Liver (tissue), 9 donors: ENCODE results near the gene STK39. TPM values are rescaled to one million over a fixed set of nuclear protein-coding genes. Genes with fewer than 3 reads are reported as not detected.
A peak's percentile ranks its signal among the peaks of the same experiment; 100 is the strongest.

ENCODE experiments used
- DNase-seq: peaks from one replicate; pipeline ENCODE4 v3.0.0-alpha.2; 2017; ENCODE audit warnings: low spot score
- H3K27ac ChIP-seq, 2 donors: one replicate each; pipeline ENCODE4 v1.7.0; 2013; ENCODE audit warnings: inconsistent platforms in 2 of 2, low read length in 2 of 2, control low read depth in 1 of 2, low read depth in 1 of 2, mild to moderate bottlenecking in 1 of 2
- H3K27me3 ChIP-seq, 4 donors: one replicate each; pipeline versions ENCODE4 v1.6.1 to v1.7.0; 2013; ENCODE audit warnings: low read length in 3 of 4, inconsistent platforms in 1 of 4, mild to moderate bottlenecking in 1 of 4, moderate library complexity in 1 of 4; ENCODE audit not compliant: control insufficient read depth in 4 of 4, insufficient read depth in 4 of 4
- H3K36me3 ChIP-seq, 4 donors: one replicate each; pipeline versions ENCODE4 v1.6.1 to v1.7.0; 2013; ENCODE audit warnings: low read length in 3 of 4, mild to moderate bottlenecking in 3 of 4, low read depth in 1 of 4, moderate library complexity in 1 of 4; ENCODE audit not compliant: control insufficient read depth in 4 of 4, insufficient read depth in 3 of 4
- H3K4me1 ChIP-seq, 4 donors: one replicate each; pipeline versions ENCODE4 v1.6.1 to v1.7.0; 2013; ENCODE audit warnings: low read length in 3 of 4, mild to moderate bottlenecking in 3 of 4, moderate library complexity in 1 of 4; ENCODE audit not compliant: control insufficient read depth in 4 of 4, insufficient read depth in 4 of 4
- H3K4me3 ChIP-seq, 3 donors: one replicate each; pipeline versions ENCODE4 v1.6.1 to v1.7.0; 2013; ENCODE audit warnings: low read length in 3 of 3, control low read depth in 1 of 3, low read depth in 1 of 3, mild to moderate bottlenecking in 1 of 3
- H3K9ac ChIP-seq, 2 donors: one replicate each; pipeline ENCODE4 v1.7.0; 2013; ENCODE audit warnings: low read length in 2 of 2, mild to moderate bottlenecking in 2 of 2, moderate library complexity in 2 of 2, control low read depth in 1 of 2, low read depth in 1 of 2
- H3K9me3 ChIP-seq, 4 donors: one replicate each; pipeline versions ENCODE4 v1.6.1 to v1.7.0; 2013; ENCODE audit warnings: low read length in 3 of 4; ENCODE audit not compliant: control insufficient read depth in 4 of 4
- ATF3 ChIP-seq: IDR thresholded peaks from 2 replicates; pipeline ENCODE4 v1.6.1; 2016; ENCODE audit warnings: antibody characterized with exemption
- FOXA1 ChIP-seq: IDR thresholded peaks from 2 replicates; pipeline ENCODE4 v1.6.1; 2016; ENCODE audit warnings: antibody characterized with exemption
- FOXA2 ChIP-seq: IDR thresholded peaks from 2 replicates; pipeline ENCODE4 v1.6.1; 2016; ENCODE audit warnings: antibody characterized with exemption
- GABPA ChIP-seq, 2 donors: IDR thresholded peaks in 1 of 2; conservative IDR thresholded peaks in 1 of 2; 2 replicates each; pipeline ENCODE4 v1.6.1; 2016; ENCODE audit warnings: antibody characterized with exemption in 2 of 2, mild to moderate bottlenecking in 1 of 2, moderate library complexity in 1 of 2
- HNF4A ChIP-seq, 2 donors: conservative IDR thresholded peaks; 2 replicates each; pipeline ENCODE4 v1.6.1; 2016; ENCODE audit warnings: antibody characterized with exemption in 2 of 2, mild to moderate bottlenecking in 2 of 2
- JUND ChIP-seq, 2 donors: IDR thresholded peaks; 2 replicates each; pipeline ENCODE4 v1.6.1; 2016; ENCODE audit warnings: antibody characterized with exemption in 2 of 2
- NR2F2 ChIP-seq: IDR thresholded peaks from 2 replicates; pipeline ENCODE4 v1.6.1; 2016; ENCODE audit warnings: antibody characterized with exemption
- RAD21 ChIP-seq, 2 donors: IDR thresholded peaks; 2 replicates each; pipeline ENCODE4 v1.6.1; 2016; ENCODE audit warnings: antibody characterized with exemption in 2 of 2, mild to moderate bottlenecking in 2 of 2
- REST ChIP-seq: IDR thresholded peaks from 2 replicates; pipeline ENCODE4 v1.6.1; 2016; ENCODE audit warnings: antibody characterized with exemption, mild to moderate bottlenecking
- RXRA ChIP-seq, 2 donors: IDR thresholded peaks; 2 replicates each; pipeline ENCODE4 v1.6.1; 2017 to 2018; ENCODE audit warnings: antibody characterized with exemption in 2 of 2, mild to moderate bottlenecking in 1 of 2
- SP1 ChIP-seq: IDR thresholded peaks from 2 replicates; pipeline ENCODE4 v1.6.1; 2018; ENCODE audit warnings: antibody characterized with exemption, mild to moderate bottlenecking
- TAF1 ChIP-seq: conservative IDR thresholded peaks from 2 replicates; pipeline ENCODE4 v1.6.1; 2016; ENCODE audit warnings: antibody characterized with exemption, mild to moderate bottlenecking
- YY1 ChIP-seq: IDR thresholded peaks from 2 replicates; pipeline ENCODE4 v1.6.1; 2016; ENCODE audit warnings: antibody characterized with exemption, mild to moderate bottlenecking
- WGBS: extraction: QIAGEN DNeasy Blood & Tissue Kit; methylation state at CpG from one replicate; pipeline ENCODE4 v1.1.7; 2013; 5-methylcytosine and 5-hydroxymethylcytosine counted together
- polyA plus RNA-seq, 2 donors: library from polyadenylated mRNA; stranded (reverse) in 1 of 2; unstranded in 1 of 2; fragments of 200-250 nt in 1 of 2; fragments of >200 nt in 1 of 2; fragmentation: Nextera tagmentation in 1 of 2; extraction: Ambion mirVana in 1 of 2; gene quantifications; one replicate each; pipeline versions ENCODE4 v1.2.1 to v1.2.3, GENCODE V29; 2013 to 2015
- total RNA-seq, 2 donors: library from RNA; depleted of rRNA; stranded (reverse); fragments of >200 nt; gene quantifications; one replicate each; pipeline ENCODE4 v1.2.3, GENCODE V29; 2014
- TF ChIP-seq, protein P1 (sequence below): fragments of 150-350 bp; IDR thresholded peaks from 2 replicates; pipeline ENCODE4 v1.5.1; 2017; ENCODE audit warnings: improper control_type of control experiment, low read depth, low read length; ENCODE audit not compliant: missing input control
- TF ChIP-seq, protein P2 (sequence below): IDR thresholded peaks from 2 replicates; pipeline ENCODE4 v1.6.1; 2016; ENCODE audit warnings: antibody characterized with exemption
- donor health status: healthy.
- donor health status: healthy.
- donor health status: healthy.
- donor health status: healthy.
- donor health status: healthy.

The STK39 gene
- total and polyA plus RNA-seq, 4 donors = 0.29 to 1.8 (median 0.73) TPM

DNA sequence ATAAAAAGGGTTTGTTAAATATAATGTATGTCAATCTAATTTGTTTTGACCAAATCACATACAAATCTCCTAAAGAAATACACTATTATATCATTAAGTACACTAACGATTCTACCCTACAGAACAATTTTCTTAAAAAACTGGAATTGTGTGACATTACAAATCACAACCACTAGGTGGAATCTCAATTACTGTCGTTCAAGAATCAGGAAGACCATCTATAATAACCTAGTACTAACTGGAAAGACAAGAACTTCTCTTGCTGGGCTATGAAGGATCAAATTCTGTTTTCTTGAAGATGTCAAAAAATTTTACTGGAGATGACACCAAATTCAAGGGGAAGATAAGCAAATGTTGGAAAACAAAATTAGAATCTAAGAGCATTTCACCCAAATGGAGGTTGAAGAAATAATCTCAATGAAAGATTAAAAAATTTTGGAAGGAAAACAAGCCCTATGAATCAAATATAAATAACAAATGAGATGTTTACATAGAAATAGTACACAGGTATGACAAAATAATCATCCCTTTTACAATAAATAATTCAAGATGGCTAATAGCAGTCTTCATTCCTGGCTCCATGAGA, 110.9 kb downstream of the STK39 start:
- Histone ChIP-seq H3K27me3 (no peaks in the 10 kb centered on the region), H3K36me3 (no peaks in the 10 kb centered on the region), H3K4me3 (no peak overlapping the region), H3K4me1 (no peaks in the 10 kb centered on the region), H3K9me3 (no peaks in the 10 kb centered on the region), H3K9ac (no peak overlapping the region), H3K27ac (no peak overlapping the region)
- no peak for DNase-seq
- WGBS = 10% methylated on average over 2 of the region's 2 CpGs
- TF ChIP-seq HNF4A (conservative IDR thresholded peaks at IDR 0.05) = no peak
- TF ChIP-seq, protein P1, sequence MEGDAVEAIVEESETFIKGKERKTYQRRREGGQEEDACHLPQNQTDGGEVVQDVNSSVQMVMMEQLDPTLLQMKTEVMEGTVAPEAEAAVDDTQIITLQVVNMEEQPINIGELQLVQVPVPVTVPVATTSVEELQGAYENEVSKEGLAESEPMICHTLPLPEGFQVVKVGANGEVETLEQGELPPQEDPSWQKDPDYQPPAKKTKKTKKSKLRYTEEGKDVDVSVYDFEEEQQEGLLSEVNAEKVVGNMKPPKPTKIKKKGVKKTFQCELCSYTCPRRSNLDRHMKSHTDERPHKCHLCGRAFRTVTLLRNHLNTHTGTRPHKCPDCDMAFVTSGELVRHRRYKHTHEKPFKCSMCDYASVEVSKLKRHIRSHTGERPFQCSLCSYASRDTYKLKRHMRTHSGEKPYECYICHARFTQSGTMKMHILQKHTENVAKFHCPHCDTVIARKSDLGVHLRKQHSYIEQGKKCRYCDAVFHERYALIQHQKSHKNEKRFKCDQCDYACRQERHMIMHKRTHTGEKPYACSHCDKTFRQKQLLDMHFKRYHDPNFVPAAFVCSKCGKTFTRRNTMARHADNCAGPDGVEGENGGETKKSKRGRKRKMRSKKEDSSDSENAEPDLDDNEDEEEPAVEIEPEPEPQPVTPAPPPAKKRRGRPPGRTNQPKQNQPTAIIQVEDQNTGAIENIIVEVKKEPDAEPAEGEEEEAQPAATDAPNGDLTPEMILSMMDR = peak; percentile 47
- peak; percentile 65 to 76 for TF ChIP-seq RAD21 (IDR thresholded peaks at IDR 0.05)

GRCh38 chr2:168135630-168136029, 111.8 kb downstream of the STK39 start:
- no peak overlapping the region for H3K27ac ChIP-seq

More at GRCh38 chr2:168135630-168136029, 111.8 kb downstream of the STK39 start:
- H3K4me3 ChIP-seq = no peak overlapping the region
- H3K9ac ChIP-seq = no peak overlapping the region
- DNase-seq = no peak
- WGBS = 94% methylated on average over 4 of the region's 4 CpGs
- H3K9me3 ChIP-seq = no peaks in the 10 kb centered on the region
- H3K36me3 ChIP-seq = no peaks in the 10 kb centered on the region
- TF ChIP-seq HNF4A (conservative IDR thresholded peaks at IDR 0.05) (no peak), ATF3 (no peak), NR2F2 (no peak), JUND (IDR thresholded peaks at IDR 0.05) (no peak), GABPA (IDR thresholded peaks at IDR 0.05 in 1 of 2, conservative IDR thresholded peaks at IDR 0.05 in 1 of 2) (no peak), YY1 (no peak), REST (no peak), FOXA2 (no peak), SP1 (no peak), TAF1 (no peak), FOXA1 (no peak), RXRA (IDR thresholded peaks at IDR 0.05) (no peak)
- TF ChIP-seq, protein P1 = no peak
- TF ChIP-seq, protein P2, sequence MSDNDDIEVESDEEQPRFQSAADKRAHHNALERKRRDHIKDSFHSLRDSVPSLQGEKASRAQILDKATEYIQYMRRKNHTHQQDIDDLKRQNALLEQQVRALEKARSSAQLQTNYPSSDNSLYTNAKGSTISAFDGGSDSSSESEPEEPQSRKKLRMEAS = no peak
- no peaks in the 10 kb centered on the region for H3K4me1 ChIP-seq
- no peaks in the 10 kb centered on the region for H3K27me3 ChIP-seq
